IMR-90 (cell line): ENCODE measurements around the gene TEDC1. TPM values are rescaled to one million over a fixed set of nuclear protein-coding genes. Genes with fewer than 3 reads are reported as not detected.

ENCODE experiments used
- ATAC-seq: fragments of 200-7000 bp; cut with Tn5 transposase; 2 replicates; pipeline ENCODE4 v1.9.1; 2020; ENCODE audit warnings: low read depth, mild to moderate bottlenecking, moderate library complexity
- BruUV-seq: library from RNA; stranded (reverse); fragments of 400-500 nt; replicated peaks from 2 replicates; lab custom pipeline; 2021; lab: Mats Ljungman, UMichigan
- CTCF ChIA-PET: fragments of 300-600 bp; formaldehyde crosslinking; extraction: SDS; loops from one replicate; lab custom pipeline; 2021; ENCODE audit warnings: antibody characterized with exemption; lab: Yijun Ruan, JAX
- POLR2A ChIA-PET: fragments of 300-600 bp; sonication (Branson Sonifier 250); formaldehyde crosslinking; loops from one replicate; lab custom pipeline; 2022; ENCODE audit warnings: antibody characterized with exemption; ENCODE audit not compliant: unreplicated experiment; lab: Charles Lee
- DNase-seq: peaks from one replicate; pipeline ENCODE4 v3.0.0; 2013
- H2AFZ ChIP-seq: replicated peaks from 2 replicates; pipeline ENCODE3; 2013; ENCODE audit warnings: low read length, mild to moderate bottlenecking; ENCODE audit not compliant: poor library complexity
- H2AK5ac ChIP-seq: 2 replicates; pipeline ENCODE4 v1.6.1; 2013; ENCODE audit warnings: low read depth, low read length, inconsistent platforms
- H2AK9ac ChIP-seq: replicated peaks from 2 replicates; pipeline ENCODE3; 2013; ENCODE audit warnings: mild to moderate bottlenecking, low read depth, low read length, moderate library complexity; ENCODE audit not compliant: poor library complexity
- H2BK120ac ChIP-seq: 2 replicates; pipeline ENCODE4 v1.6.1; 2013; ENCODE audit warnings: low read depth, low read length, inconsistent platforms
- H2BK15ac ChIP-seq: 3 replicates; pipeline ENCODE4 v1.6.1; 2013; ENCODE audit warnings: low read depth, low read length, inconsistent platforms
- H2BK20ac ChIP-seq: 2 replicates; pipeline ENCODE4 v1.6.1; 2013; ENCODE audit warnings: low read depth, mild to moderate bottlenecking, inconsistent platforms, low read length, moderate library complexity
- H2BK5ac ChIP-seq: 2 replicates; pipeline ENCODE4 v1.6.1; 2013; ENCODE audit warnings: mild to moderate bottlenecking, low read depth, low read length, inconsistent platforms; ENCODE audit not compliant: poor library complexity, severe bottlenecking
- H3K14ac ChIP-seq: replicated peaks from 2 replicates; pipeline ENCODE4 v1.6.1; 2013; ENCODE audit warnings: low read depth, low read length, inconsistent platforms
- H3K18ac ChIP-seq: 2 replicates; pipeline ENCODE4 v1.6.1; 2013; ENCODE audit warnings: low read depth, low read length, control low read depth
- H3K23ac ChIP-seq: 2 replicates; pipeline ENCODE4 v1.6.1; 2013; ENCODE audit warnings: low read depth, low read length, inconsistent platforms
- H3K27ac ChIP-seq: 2 replicates; pipeline ENCODE4 v1.5.1; 2013; ENCODE audit warnings: mild to moderate bottlenecking, control low read depth, low read length; ENCODE audit not compliant: insufficient read depth
- H3K27me3 ChIP-seq: 2 replicates; pipeline ENCODE4 v1.6.1; 2013; ENCODE audit warnings: low read length; ENCODE audit not compliant: control insufficient read depth, insufficient read depth
- H3K36me3 ChIP-seq: 2 replicates; pipeline ENCODE4 v1.6.1; 2013; ENCODE audit warnings: low read length, mixed read lengths; ENCODE audit not compliant: control insufficient read depth, insufficient read depth
- H3K4ac ChIP-seq: 2 replicates; pipeline ENCODE4 v1.6.1; 2013; ENCODE audit warnings: low read depth, low read length, inconsistent platforms
- H3K4me1 ChIP-seq: 2 replicates; pipeline ENCODE4 v1.6.1; 2013; ENCODE audit warnings: low read length, mixed read lengths; ENCODE audit not compliant: control insufficient read depth, insufficient read depth
- H3K4me2 ChIP-seq: 2 replicates; pipeline ENCODE4 v1.6.1; 2013; ENCODE audit warnings: low read depth, mild to moderate bottlenecking, control low read depth, low read length, moderate library complexity
- H3K4me3 ChIP-seq: 2 replicates; pipeline ENCODE4 v1.5.1; 2013; ENCODE audit warnings: low read depth, mild to moderate bottlenecking, control low read depth, low read length, moderate library complexity; ENCODE audit not compliant: insufficient read depth
- H3K56ac ChIP-seq: 2 replicates; pipeline ENCODE4 v1.6.1; 2013; ENCODE audit warnings: low read length, inconsistent platforms; ENCODE audit not compliant: insufficient read depth; ENCODE audit errors: extremely low read depth
- H3K79me1 ChIP-seq, 2 experiments: 2 replicates each; pipeline ENCODE4 v1.6.1; 2013; ENCODE audit warnings: low read length in 2 of 2, inconsistent platforms in 1 of 2, low read depth in 1 of 2
- H3K9ac ChIP-seq: 2 replicates; pipeline ENCODE4 v1.6.1; 2013; ENCODE audit warnings: low read depth, low read length, control low read depth
- H3K9me1 ChIP-seq: 2 replicates; pipeline ENCODE4 v1.6.1; 2013; ENCODE audit warnings: low read length, inconsistent platforms; ENCODE audit not compliant: insufficient read depth
- H3K9me3 ChIP-seq: 2 replicates; pipeline ENCODE4 v1.6.1; 2013; ENCODE audit warnings: low read length; ENCODE audit not compliant: control insufficient read depth, insufficient read depth
- H4K20me1 ChIP-seq: 2 replicates; pipeline ENCODE4 v1.6.1; 2013; ENCODE audit warnings: low read length, inconsistent platforms; ENCODE audit not compliant: insufficient read depth
- H4K5ac ChIP-seq: 2 replicates; pipeline ENCODE4 v1.6.1; 2013; ENCODE audit warnings: mild to moderate bottlenecking, low read depth, low read length, control low read depth
- H4K8ac ChIP-seq, 2 experiments: 2 replicates each; pipeline ENCODE4 v1.6.1; 2013; ENCODE audit warnings: low read depth in 2 of 2, low read length in 2 of 2, control low read depth in 1 of 2, inconsistent platforms in 1 of 2
- H4K91ac ChIP-seq: 2 replicates; pipeline ENCODE4 v1.6.1; 2013; ENCODE audit warnings: low read depth, low read length, inconsistent platforms; ENCODE audit not compliant: insufficient read depth
- CEBPB ChIP-seq: IDR thresholded peaks from 2 replicates; pipeline ENCODE4 v1.6.1; 2012; ENCODE audit warnings: low read depth, low read length, improper control_type of control experiment
- CHD1 ChIP-seq: IDR thresholded peaks from 2 replicates; pipeline ENCODE4 v1.6.1; 2012; ENCODE audit warnings: low read depth, low read length, improper control_type of control experiment
- FOS ChIP-seq: fragments of 150-350 bp; IDR thresholded peaks from 2 replicates; pipeline ENCODE4 v1.6.1; 2016; ENCODE audit warnings: low read depth, low read length
- MAFK ChIP-seq: IDR thresholded peaks from 2 replicates; pipeline ENCODE4 v1.6.1; 2012; ENCODE audit warnings: low read depth, low read length, improper control_type of control experiment
- MXI1 ChIP-seq: IDR thresholded peaks from 2 replicates; pipeline ENCODE4 v1.6.1; 2012; ENCODE audit warnings: low read depth, mild to moderate bottlenecking, low read length, moderate library complexity, borderline replicate concordance
- NFE2L2 ChIP-seq: fragments of 150-350 bp; IDR thresholded peaks from 2 replicates; pipeline ENCODE4 v1.6.1; 2016; ENCODE audit warnings: low read depth, mild to moderate bottlenecking, low read length
- POLR2A ChIP-seq: IDR thresholded peaks from 2 replicates; pipeline ENCODE4 v1.6.1; 2012; ENCODE audit warnings: mild to moderate bottlenecking, low read depth, low read length
- RAD21 ChIP-seq: IDR thresholded peaks from 2 replicates; pipeline ENCODE4 v1.6.1; 2012; ENCODE audit warnings: low read length, improper control_type of control experiment
- RCOR1 ChIP-seq: IDR thresholded peaks from 2 replicates; pipeline ENCODE4 v1.6.1; 2012; ENCODE audit warnings: mild to moderate bottlenecking, low read length, improper control_type of control experiment; ENCODE audit not compliant: insufficient replicate concordance
- SMC3 ChIP-seq: fragments of 150-350 bp; IDR thresholded peaks from 2 replicates; pipeline ENCODE4 v1.6.1; 2016; ENCODE audit warnings: low read depth, mild to moderate bottlenecking, antibody characterized with exemption, low read length, moderate library complexity
- WGBS, 2 experiments: methylation state at CpG; one replicate each; pipeline versions ENCODE4 v1.1.5 to v1.1.7; 2013; ENCODE audit warnings: missing lambda C conversion rate in 2 of 2; ENCODE audit not compliant: insufficient read length in 1 of 2; ENCODE audit errors: extremely low coverage in 2 of 2; 5-methylcytosine and 5-hydroxymethylcytosine counted together
- dilution Hi-C: fragments of 300-500 bp; cut with HindIII; formaldehyde crosslinking; loops from one replicate; pipeline ENCODE4 v1.14.3; 2018; ENCODE audit warnings: low sequenced_read_pairs; ENCODE audit not compliant: unreplicated experiment
- in situ Hi-C: fragments of 300-500 bp; cut with MboI; formaldehyde crosslinking; loops from 3 replicates; pipeline ENCODE4 v1.14.3; 2019; ENCODE audit warnings: low sequenced_read_pairs, inconsistent platforms, mixed read lengths
- intact Hi-C: fragments of 100-400 bp; cut with micrococcal nuclease; formaldehyde crosslinking; loops from 2 replicates; pipeline ENCODE4 v1.10.0; 2022
- polyA plus RNA-seq, 3 experiments: library from polyadenylated mRNA; depleted of rRNA; stranded (reverse); fragments of >200 nt; gene quantifications; 2 replicates each; pipeline ENCODE4 v1.2.3, GENCODE V29; 2012; ENCODE audit warnings: low replicate concordance in 1 of 3
- total RNA-seq: library from RNA; depleted of rRNA; stranded (reverse); fragments of >200 nt; gene quantifications from 2 replicates; pipeline ENCODE4 v1.2.3, GENCODE V29; 2012

The TEDC1 gene
- total and polyA plus RNA-seq, 2 of the 4 experiments (the other 2 are of a cell fraction) = 5.7 to 6.4 TPM

GRCh38 chr14:105455766-105456660 lies 35.0 kb upstream of the TEDC1 start:
- Histone ChIP-seq H4K91ac (no peak overlapping the region), H2AK9ac (no peak overlapping the region), H3K4me3 (no peak overlapping the region), H3K27ac (no peak overlapping the region), H4K20me1 (no peaks in the 10 kb centered on the region; the same call in 1 of the 2 replicates), H4K8ac (no peak overlapping the region), H3K9me3 (no peaks in the 10 kb centered on the region), H3K79me1 (peaks cover 0 to 8% of the 10 kb centered on the region in 2 experiments; a peak in 1 of 4 replicates), H3K4me2 (no peak overlapping the region), H3K23ac (no peak overlapping the region), H3K9ac (no peak overlapping the region), H3K4ac (no peak overlapping the region), H3K27me3 (no peaks in the 10 kb centered on the region), H3K36me3 (peaks cover 55% of the 10 kb centered on the region), H3K18ac (no peak overlapping the region), H3K4me1 (no peaks in the 10 kb centered on the region), H2BK15ac (no peak overlapping the region), H2AFZ (no peak overlapping the region), H3K9me1 (no peaks in the 10 kb centered on the region), H2BK5ac (no peak overlapping the region), H4K5ac (no peak overlapping the region), H2AK5ac (no peak overlapping the region), H3K56ac (no peak overlapping the region), H2BK120ac (no peak overlapping the region), H3K14ac (no peak overlapping the region), H2BK20ac (no peak overlapping the region)
- DNase-seq (no peak), ATAC-seq (no peak)
- in situ Hi-C loops (no loop called here), intact Hi-C loops (no loop called here), dilution Hi-C loops (no loop called here)
- 96% methylated on average over 13 of the region's 22 CpGs; no CpG with 5 or more reads in 1 of the 2 experiments for WGBS, 2 experiments
- CTCF ChIA-PET = no interaction called here
- TF ChIP-seq NFE2L2 = no peak
- no peak for TF ChIP-seq POLR2A
- no peak for TF ChIP-seq RCOR1
- TF ChIP-seq MAFK = no peak
- no peak for TF ChIP-seq CHD1
- TF ChIP-seq MXI1 = no peak
- TF ChIP-seq FOS = no peak
- TF ChIP-seq SMC3 = no peak
- TF ChIP-seq CEBPB = no peak
- TF ChIP-seq RAD21 = no peak
- no TSS peak for BruUV-seq
- POLR2A ChIA-PET = no interaction called here
